K562 (cell line): Measurements from ENCODE around the gene MAP3K15. TPM values are rescaled to one million over a fixed set of nuclear protein-coding genes. Genes with fewer than 3 reads are reported as not detected.

Experiments
- ATAC-seq: fragments of 200-7000 bp; cut with Tn5 transposase; 3 replicates; pipeline ENCODE4 v1.9.1; 2020; ENCODE audit warnings: moderate library complexity
- BruUV-seq: library from RNA; stranded (reverse); fragments of 400-500 nt; replicated peaks from 2 replicates; lab custom pipeline; 2021; lab: Mats Ljungman, UMichigan
- CTCF ChIA-PET: fragments of 300-600 bp; formaldehyde crosslinking; extraction: SDS; loops from one replicate; lab custom pipeline; 2021; ENCODE audit warnings: low intra/inter-chr PET ratio; lab: Yijun Ruan, JAX
- POLR2A ChIA-PET: fragments of 300-600, 350-650 bp; sonication (Branson Sonifier 250); formaldehyde crosslinking; extraction: SDS; loops from one replicate; lab custom pipeline; 2021; ENCODE audit warnings: antibody characterized with exemption, inconsistent platforms; lab: Yijun Ruan, JAX
- DNase-seq, 4 experiments: peaks; one replicate each; pipeline versions ENCODE4 v3.0.0 to v3.0.0-alpha.2; 2011 to 2018; ENCODE audit warnings: low spot score in 3 of 4, mixed read lengths in 3 of 4; ENCODE audit errors: extremely low read depth in 1 of 4
- FAIRE-seq: peaks from 2 replicates; lab custom pipeline; 2011; peaks lifted over from hg19 to GRCh38; lab: Jason Lieb, UNC
- H2AFZ ChIP-seq: 2 replicates; pipeline ENCODE4 v1.6.0; 2011; ENCODE audit warnings: low read depth, low read length, control low read depth, inconsistent platforms
- H3K27ac ChIP-seq: fragments of 200-600 bp; 3 replicates; pipeline ENCODE4 v1.8.0; 2011; ENCODE audit warnings: low read depth, mild to moderate bottlenecking, control low read depth, inconsistent platforms, low read length, moderate library complexity, mixed read lengths; ENCODE audit errors: extremely low read depth
- H3K27me3 ChIP-seq, 2 experiments: fragments of 300-600 bp in 1 of 2; 2 replicates in 1 of 2; 3 replicates in 1 of 2; pipeline versions ENCODE4 v1.6.0 to v1.8.0; 2011; ENCODE audit warnings: inconsistent platforms in 2 of 2, low read length in 2 of 2, mild to moderate bottlenecking in 1 of 2, mixed read lengths in 1 of 2, moderate library complexity in 1 of 2; ENCODE audit not compliant: control insufficient read depth in 2 of 2, insufficient read depth in 2 of 2
- H3K36me3 ChIP-seq: fragments of 300-600 bp; 3 replicates; pipeline ENCODE4 v1.8.0; 2011; ENCODE audit warnings: mild to moderate bottlenecking, low read length, inconsistent platforms; ENCODE audit not compliant: control insufficient read depth, insufficient read depth
- H3K4me1 ChIP-seq, 2 experiments: fragments of 200-600 bp in 1 of 2; replicated peaks in 1 of 2; 2 replicates in 1 of 2; 3 replicates in 1 of 2; pipeline versions ENCODE4 v1.5.1 to v1.8.0; 2011; ENCODE audit warnings: inconsistent platforms in 2 of 2, low read length in 2 of 2, mild to moderate bottlenecking in 1 of 2, mixed read lengths in 1 of 2, moderate library complexity in 1 of 2; ENCODE audit not compliant: control insufficient read depth in 2 of 2, insufficient read depth in 2 of 2
- H3K4me2 ChIP-seq: 2 replicates; pipeline ENCODE4 v1.6.1; 2011; ENCODE audit warnings: low read length, control low read depth, inconsistent platforms, mixed read lengths; ENCODE audit not compliant: insufficient read depth
- H3K4me3 ChIP-seq: fragments of 200-600 bp; sonication (generic), shearing (Covaris generic); 2 replicates; pipeline ENCODE4 v1.5.1; 2016; ENCODE audit warnings: control low read depth, inconsistent platforms
- H3K79me2 ChIP-seq: fragments of 200-600 bp; 3 replicates; pipeline ENCODE4 v1.8.0; 2011; ENCODE audit warnings: low read length, inconsistent platforms; ENCODE audit not compliant: control insufficient read depth, insufficient read depth
- H3K9ac ChIP-seq, 2 experiments: 2 replicates each; pipeline versions ENCODE4 v1.6.0 to v1.6.1; 2011; ENCODE audit warnings: low read depth in 2 of 2, low read length in 2 of 2, control low read depth in 1 of 2, inconsistent platforms in 1 of 2, mild to moderate bottlenecking in 1 of 2, mixed read lengths in 1 of 2; ENCODE audit not compliant: insufficient read depth in 1 of 2
- H3K9me1 ChIP-seq: one replicate; pipeline ENCODE4 v1.6.0; 2011; ENCODE audit warnings: inconsistent platforms, mild to moderate bottlenecking, low read length, moderate library complexity; ENCODE audit not compliant: control insufficient read depth, insufficient read depth
- H3K9me3 ChIP-seq: replicated peaks from 2 replicates; pipeline ENCODE4 v1.5.1; 2011; ENCODE audit warnings: low read depth, low read length, inconsistent platforms; ENCODE audit not compliant: control insufficient read depth, insufficient read depth
- H4K20me1 ChIP-seq: replicated peaks from 2 replicates; pipeline ENCODE4 v1.6.1; 2011; ENCODE audit warnings: low read length, inconsistent platforms, mixed read lengths; ENCODE audit not compliant: control insufficient read depth, insufficient read depth
- CHD4 ChIP-seq: fragments of 200-600 bp; sonication (generic); IDR thresholded peaks from 3 replicates; pipeline ENCODE4 v1.6.1; 2012; ENCODE audit warnings: low read depth, mild to moderate bottlenecking, mixed read lengths, low read length, inconsistent platforms; ENCODE audit not compliant: insufficient read depth, insufficient replicate concordance, poor library complexity, severe bottlenecking
- DNMT1 ChIP-seq: fragments of 450-650 bp; IDR thresholded peaks from 2 replicates; pipeline ENCODE4 v1.6.1; 2016; ENCODE audit warnings: antibody characterized with exemption, mild to moderate bottlenecking
- ETV1 ChIP-seq: fragments of 450-650 bp; conservative IDR thresholded peaks from 2 replicates; pipeline ENCODE4 v1.6.1; 2016; ENCODE audit warnings: missing genetic modification characterization, control low read depth, low read depth, missing compliant biosample characterization
- GABPA ChIP-seq: fragments of 200-800 bp; sonication (Bioruptor generic); conservative IDR thresholded peaks from 2 replicates; pipeline ENCODE4 v1.6.1; 2016; ENCODE audit warnings: low read depth, missing genetic modification characterization, missing compliant biosample characterization
- GTF2A2 ChIP-seq: IDR thresholded peaks from 2 replicates; pipeline ENCODE4 v1.6.1; 2016; ENCODE audit warnings: mild to moderate bottlenecking, missing genetic modification characterization, missing compliant biosample characterization
- HDAC8 ChIP-seq: fragments of 450-650 bp; IDR thresholded peaks from 2 replicates; pipeline ENCODE4 v1.6.1; 2016; ENCODE audit warnings: mild to moderate bottlenecking, missing genetic modification characterization, moderate library complexity, missing compliant biosample characterization
- HNRNPUL1 ChIP-seq: fragments of 200-400 bp; formaldehyde crosslinking; IDR thresholded peaks from 2 replicates; pipeline ENCODE4 v1.6.1; 2017; ENCODE audit warnings: low read length
- KLF10 ChIP-seq: fragments of 250-450 bp; sonication (Bioruptor Pico); IDR thresholded peaks from 2 replicates; pipeline ENCODE4 v1.6.1; 2021; ENCODE audit warnings: matching md5 sums
- MAFF ChIP-seq: IDR thresholded peaks from 2 replicates; pipeline ENCODE4 v1.6.1; 2012; ENCODE audit warnings: low read length, improper control_type of control experiment
- MAFK ChIP-seq: IDR thresholded peaks from 2 replicates; pipeline ENCODE4 v1.6.1; 2011; ENCODE audit warnings: low read length, improper control_type of control experiment
- MTA3 ChIP-seq: fragments of 450-650 bp; formaldehyde crosslinking; IDR thresholded peaks from 2 replicates; pipeline ENCODE4 v1.6.1; 2017; ENCODE audit warnings: mild to moderate bottlenecking, borderline replicate concordance
- PTTG1 ChIP-seq: fragments of 450-650 bp; IDR thresholded peaks from 2 replicates; pipeline ENCODE4 v1.6.1; 2016; ENCODE audit warnings: low read depth, mild to moderate bottlenecking, missing genetic modification characterization, missing compliant biosample characterization
- SMAD1 ChIP-seq: fragments of 150-350 bp; IDR thresholded peaks from 2 replicates; pipeline ENCODE4 v1.6.1; 2014; ENCODE audit warnings: low read length, low read depth; ENCODE audit not compliant: partially characterized antibody
- TEAD1 ChIP-seq, 2 experiments: fragments of 450-650 bp in 1 of 2; sonication (generic) in 1 of 2; formaldehyde crosslinking; IDR thresholded peaks; 2 replicates each; pipeline versions ENCODE4 v1.4.0 to v1.8.0; 2020 to 2022; ENCODE audit warnings: mild to moderate bottlenecking in 2 of 2, missing genetic modification reagents in 1 of 2
- YY1 ChIP-seq, 3 experiments: IDR thresholded peaks; 2 replicates each; pipeline ENCODE4 v1.6.1; 2011; ENCODE audit warnings: low read length in 2 of 3, mild to moderate bottlenecking in 2 of 3, moderate library complexity in 2 of 3, borderline replicate concordance in 1 of 3, control low read depth in 1 of 3, low read depth in 1 of 3; ENCODE audit not compliant: insufficient read depth in 3 of 3, insufficient replicate concordance in 2 of 3, control insufficient read depth in 1 of 3, insufficient read length in 1 of 3; ENCODE audit errors: extremely low read depth in 1 of 3
- ZNF197 ChIP-seq: fragments of 200-800 bp; sonication (Bioruptor generic); IDR thresholded peaks from 2 replicates; pipeline ENCODE4 v1.6.1; 2016; ENCODE audit warnings: low read depth, missing genetic modification characterization, missing compliant biosample characterization
- ZNF23 ChIP-seq: fragments of 250-450 bp; sonication (Bioruptor Pico); IDR thresholded peaks from 2 replicates; pipeline ENCODE4 v1.4.0; 2020; ENCODE audit warnings: mild to moderate bottlenecking
- ZSCAN32 ChIP-seq: fragments of 450-650 bp; formaldehyde crosslinking; IDR thresholded peaks from 2 replicates; pipeline ENCODE4 v1.4.0; 2020; ENCODE audit warnings: mild to moderate bottlenecking, moderate library complexity
- WGBS: fragments of 100-300 bp; shearing (Covaris generic); methylation state at CpG from one replicate; pipeline ENCODE4 v1.1.6; 2016; ENCODE audit warnings: low coverage, mixed read lengths; ENCODE audit not compliant: insufficient coverage; ENCODE audit errors: missing lambda C conversion rate; 5-methylcytosine and 5-hydroxymethylcytosine counted together
- in situ Hi-C: fragments of 300-500 bp; cut with MboI; formaldehyde crosslinking; loops from 4 replicates; pipeline ENCODE4 v1.15.0; 2018; ENCODE audit warnings: inconsistent platforms, mixed read lengths
- intact Hi-C: fragments of 100-400 bp; cut with micrococcal nuclease; formaldehyde crosslinking; loops from 2 replicates; pipeline ENCODE4 v1.14.2; 2022
- polyA plus RNA-seq, 8 experiments: library from polyadenylated mRNA; depleted of rRNA in 4 of 8; stranded (reverse) in 5 of 8; unstranded in 3 of 8; fragments of >200 nt; fragmentation: Nextera tagmentation in 2 of 8; fragmentation: Illumina TruSeq in 1 of 8; extraction: Ambion mirVana in 2 of 8; extraction: Trizol in 1 of 8; gene quantifications; 2 replicates each; pipeline versions ENCODE4 v1.2.1 to v1.2.3, GENCODE V29; 2011 to 2014; ENCODE audit warnings: inconsistent platforms in 1 of 8, missing spikeins in 1 of 8
- total RNA-seq, 7 experiments: library from RNA; depleted of rRNA in 6 of 7; stranded (reverse); fragments of >200 nt in 6 of 7; fragmentation: Illumina TruSeq in 2 of 7; extraction: Trizol in 2 of 7; gene quantifications; 2 replicates each; pipeline versions ENCODE4 v1.2.1 to v1.2.3, GENCODE V29; 2011 to 2021; ENCODE audit warnings: low replicate concordance in 1 of 7

MAP3K15 gene
- total and polyA plus RNA-seq, 9 of the 15 experiments (the other 6 are each of a cell fraction or from before 2014, with no cell fraction given): 0.03 to 0.29 (median 0.14) TPM; not detected in 5

DNA sequence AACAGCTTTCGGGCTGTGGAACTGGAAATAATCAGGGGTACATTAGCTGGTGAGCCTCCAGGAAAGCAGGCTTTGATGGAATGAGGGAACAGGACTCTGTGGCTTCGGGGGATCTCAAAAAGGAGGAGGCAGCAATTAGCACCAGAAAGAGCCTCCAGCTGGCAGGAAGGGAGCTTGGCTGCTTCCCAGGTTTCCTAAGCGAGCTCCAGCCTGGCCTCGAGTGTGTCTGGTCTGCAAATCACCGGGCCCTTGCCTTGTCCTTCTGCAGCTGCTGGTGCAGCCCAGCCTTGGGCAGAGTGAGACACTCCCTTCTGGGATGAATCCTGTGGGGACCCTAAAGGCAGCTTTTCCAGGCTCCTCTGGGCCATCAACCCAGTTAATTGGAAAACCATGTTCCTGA, 182.3 kb downstream of the MAP3K15 start:
- FAIRE-seq (no peak), DNase-seq (no peak), ATAC-seq (no peak)
- ChIA-PET POLR2A (no interaction called here), CTCF (interaction anchor here (0.6 to 2.8 kb wide), 4 partner anchors 315 to 1588 kb away, joined by 3 to 69 read pairs (median 16); no protein-coding TSS in a partner anchor)
- no TSS peak for BruUV-seq
- H3K4me2 ChIP-seq: no peak overlapping the region
- H3K9ac ChIP-seq: no peak overlapping the region
- H3K27ac ChIP-seq: no peak overlapping the region
- H4K20me1 ChIP-seq: no peaks in the 10 kb centered on the region
- no peaks in the 10 kb centered on the region for H3K79me2 ChIP-seq
- WGBS: no CpG with 5 or more reads among the region's 5 CpGs
- no peaks in the 10 kb centered on the region for H3K36me3 ChIP-seq
- H3K9me1 ChIP-seq: no peaks in the 10 kb centered on the region
- H2AFZ ChIP-seq: no peak overlapping the region
- H3K4me3 ChIP-seq: no peak overlapping the region
- H3K9me3 ChIP-seq: peaks cover 2% of the 10 kb centered on the region; the same call in 1 of the 2 replicates
- no peaks in the 10 kb centered on the region for H3K4me1 ChIP-seq
- intact Hi-C loops (loop anchor here (5.0 to 10.0 kb wide), 3 partner anchors 226 to 401 kb away; no protein-coding TSS in a partner anchor), in situ Hi-C loops (loop anchor here (5.0 kb wide), 1 partner anchor 941 kb away; no protein-coding TSS in a partner anchor)
- TF ChIP-seq CHD4: no peak
- TF ChIP-seq GABPA (tag): no peak
- TF ChIP-seq DNMT1: no peak
- no peak for TF ChIP-seq MAFF
- TF ChIP-seq GTF2A2 (tag): no peak
- TF ChIP-seq HNRNPUL1: no peak
- TF ChIP-seq HDAC8 (tag): no peak
- no peak for TF ChIP-seq TEAD1 (CRISPR knock-in tag; IDR thresholded peaks at IDR 0.05)
- no peak for TF ChIP-seq ZSCAN32 (CRISPR knock-in tag)
- TF ChIP-seq SMAD1: no peak
- TF ChIP-seq ETV1 (tag): no peak
- no peak for TF ChIP-seq ZNF23 (CRISPR knock-in tag)
- no peak for TF ChIP-seq ZNF197 (CRISPR knock-in tag)
- no peak for TF ChIP-seq KLF10 (CRISPR knock-in tag)
- TF ChIP-seq PTTG1: no peak
- no peak for TF ChIP-seq YY1 (IDR thresholded peaks at IDR 0.05; ENCODE audit: borderline replicate concordance in 1 of 3, control insufficient read depth in 1 of 3, extremely low read depth in 1 of 3, insufficient read depth in 3 of 3, insufficient read length in 1 of 3, insufficient replicate concordance in 2 of 3, low read depth in 1 of 3, low read length in 2 of 3)
- TF ChIP-seq MTA3: no peak
- TF ChIP-seq MAFK: no peak
- peaks cover 5 to 28% of the 10 kb centered on the region in 2 experiments; a peak in 4 of 5 replicates for H3K27me3 ChIP-seq
